Measurements from ENCODE around the gene UBE2E2.

UBE2E2 gene

GRCh38 chr3:23202921-23203707 is at the start of gene UBE2E2:
Gene UBE2E2 (plus strand): TSS chr3:23203327.
- no peaks in the 10 kb centered on the region for H3K36me3 ChIP-seq (ENCODE audit: insufficient read depth, low read length)
- peak within 1 kb of the TSS; percentile 66 for H3K27ac ChIP-seq (ENCODE audit: low read depth, low read length)
- H3K4me3 ChIP-seq (ENCODE audit: low read depth in 1 of 2, low read length in 2 of 2), result peak within 1 kb of the TSS; percentile 87 to 96
- H3K27me3 ChIP-seq (ENCODE audit: control insufficient read depth in 1 of 2, insufficient read depth in 2 of 2, low read length in 2 of 2), result no peaks in the 10 kb centered on the region
- H3K9ac ChIP-seq (ENCODE audit: low read length), result peak within 1 kb of the TSS; percentile 70
- peaks cover 14% of the 10 kb centered on the region for H3K4me1 ChIP-seq (ENCODE audit: insufficient read depth, low read length)
- H3K9me3 ChIP-seq (ENCODE audit: low read length), result no peaks in the 10 kb centered on the region

- Histone ChIP-seq H3K4me3 (ENCODE audit: low read depth in 1 of 2, low read length in 2 of 2) (no peak overlapping the region), H3K9ac (ENCODE audit: low read length) (no peak overlapping the region), H3K27me3 (ENCODE audit: control insufficient read depth in 1 of 2, insufficient read depth in 2 of 2, low read length in 2 of 2) (no peaks in the 10 kb centered on the region), H3K4me1 (ENCODE audit: insufficient read depth, low read length) (peaks cover 9% of the 10 kb centered on the region), H3K27ac (ENCODE audit: low read depth, low read length) (no peak overlapping the region), H3K36me3 (ENCODE audit: insufficient read depth, low read length) (no peaks in the 10 kb centered on the region), H3K9me3 (ENCODE audit: low read length) (no peaks in the 10 kb centered on the region)
Measured at GRCh38 chr3:23153436-23153835, 49.7 kb upstream of the UBE2E2 start.

DNA sequence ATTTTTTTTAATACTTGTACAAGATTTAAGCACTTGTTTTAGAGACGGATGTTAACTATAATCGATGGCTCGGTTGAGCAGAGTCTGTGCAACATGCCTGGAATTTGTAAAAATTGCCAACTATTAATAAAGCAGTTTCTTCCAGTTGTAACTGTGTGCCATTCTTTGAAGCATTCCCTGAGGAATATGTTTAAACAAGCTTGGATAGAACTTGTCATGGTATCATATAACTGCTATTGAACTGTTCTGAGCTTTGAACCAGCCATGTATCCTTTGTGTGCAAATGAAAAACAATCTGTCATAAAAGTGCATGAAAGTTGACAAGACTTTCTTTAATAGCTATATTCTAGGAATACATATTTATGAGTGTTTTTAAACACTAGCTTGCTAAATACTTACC is 45.8 kb upstream of the UBE2E2 start:
- Histone ChIP-seq H3K36me3 (ENCODE audit: insufficient read depth, low read length) (no peaks in the 10 kb centered on the region), H3K9ac (ENCODE audit: low read length) (no peak overlapping the region), H3K4me3 (ENCODE audit: low read depth in 1 of 2, low read length in 2 of 2) (no peak overlapping the region), H3K27ac (ENCODE audit: low read depth, low read length) (no peak overlapping the region), H3K27me3 (ENCODE audit: control insufficient read depth in 1 of 2, insufficient read depth in 2 of 2, low read length in 2 of 2) (no peaks in the 10 kb centered on the region), H3K9me3 (ENCODE audit: low read length) (no peaks in the 10 kb centered on the region), H3K4me1 (ENCODE audit: insufficient read depth, low read length) (peaks cover 15% of the 10 kb centered on the region)

- no peak overlapping the region for H3K27ac ChIP-seq (ENCODE audit: low read depth, low read length)
Measured at GRCh38 chr3:23159929-23160328, 43.2 kb upstream of the UBE2E2 start.

GRCh38 chr3:23161308-23161707 is 41.8 kb upstream of the UBE2E2 start:
- Histone ChIP-seq H3K9me3 (ENCODE audit: low read length) (no peaks in the 10 kb centered on the region), H3K4me1 (ENCODE audit: insufficient read depth, low read length) (peaks cover 15% of the 10 kb centered on the region), H3K36me3 (ENCODE audit: insufficient read depth, low read length) (no peaks in the 10 kb centered on the region), H3K9ac (ENCODE audit: low read length) (no peak overlapping the region), H3K4me3 (ENCODE audit: low read depth in 1 of 2, low read length in 2 of 2) (no peak overlapping the region), H3K27me3 (ENCODE audit: control insufficient read depth in 1 of 2, insufficient read depth in 2 of 2, low read length in 2 of 2) (no peaks in the 10 kb centered on the region), H3K27ac (ENCODE audit: low read depth, low read length) (no peak overlapping the region)

More at GRCh38 chr3:23159929-23160328, 43.2 kb upstream of the UBE2E2 start:
- Histone ChIP-seq H3K9ac (ENCODE audit: low read length) (no peak overlapping the region), H3K9me3 (ENCODE audit: low read length) (no peaks in the 10 kb centered on the region), H3K27me3 (ENCODE audit: control insufficient read depth in 1 of 2, insufficient read depth in 2 of 2, low read length in 2 of 2) (no peaks in the 10 kb centered on the region), H3K4me1 (ENCODE audit: insufficient read depth, low read length) (peaks cover 15% of the 10 kb centered on the region), H3K36me3 (ENCODE audit: insufficient read depth, low read length) (no peaks in the 10 kb centered on the region), H3K4me3 (ENCODE audit: low read depth in 1 of 2, low read length in 2 of 2) (no peak overlapping the region)

- Histone ChIP-seq H3K36me3 (ENCODE audit: insufficient read depth, low read length) (no peaks in the 10 kb centered on the region), H3K27ac (ENCODE audit: low read depth, low read length) (no peak overlapping the region), H3K9ac (ENCODE audit: low read length) (no peak overlapping the region), H3K9me3 (ENCODE audit: low read length) (no peaks in the 10 kb centered on the region), H3K4me3 (ENCODE audit: low read depth in 1 of 2, low read length in 2 of 2) (no peak overlapping the region), H3K27me3 (ENCODE audit: control insufficient read depth in 1 of 2, insufficient read depth in 2 of 2, low read length in 2 of 2) (no peaks in the 10 kb centered on the region), H3K4me1 (ENCODE audit: insufficient read depth, low read length) (peaks cover 13% of the 10 kb centered on the region)
Measured at GRCh38 chr3:23161896-23162570, 41.1 kb upstream of the UBE2E2 start.

DNA sequence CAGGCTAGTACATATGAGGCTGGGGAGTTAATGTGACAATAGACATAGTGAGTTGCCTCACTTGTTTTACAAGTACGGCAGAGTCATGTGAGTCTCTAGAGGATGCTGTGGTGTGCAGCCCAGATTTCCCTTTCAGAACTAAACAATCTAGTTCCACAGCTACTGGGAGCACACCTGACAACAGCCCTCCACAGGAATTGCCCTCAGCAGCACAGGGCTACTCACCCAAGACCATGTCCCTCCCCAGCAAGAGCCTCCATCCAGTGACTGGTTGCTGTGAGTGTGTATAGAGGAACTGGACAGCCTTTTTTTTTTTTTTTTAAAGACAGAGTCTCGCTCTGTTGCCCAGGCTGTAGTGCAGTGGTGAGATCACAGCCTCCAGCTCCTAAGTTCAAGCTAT is 40.2 kb upstream of the UBE2E2 start:
- Histone ChIP-seq H3K36me3 (ENCODE audit: insufficient read depth, low read length) (no peaks in the 10 kb centered on the region), H3K27ac (ENCODE audit: low read depth, low read length) (no peak overlapping the region), H3K27me3 (ENCODE audit: control insufficient read depth in 1 of 2, insufficient read depth in 2 of 2, low read length in 2 of 2) (no peaks in the 10 kb centered on the region), H3K4me3 (ENCODE audit: low read depth in 1 of 2, low read length in 2 of 2) (no peak overlapping the region), H3K9ac (ENCODE audit: low read length) (no peak overlapping the region), H3K9me3 (ENCODE audit: low read length) (no peaks in the 10 kb centered on the region), H3K4me1 (ENCODE audit: insufficient read depth, low read length) (peaks cover 7% of the 10 kb centered on the region)

DNA sequence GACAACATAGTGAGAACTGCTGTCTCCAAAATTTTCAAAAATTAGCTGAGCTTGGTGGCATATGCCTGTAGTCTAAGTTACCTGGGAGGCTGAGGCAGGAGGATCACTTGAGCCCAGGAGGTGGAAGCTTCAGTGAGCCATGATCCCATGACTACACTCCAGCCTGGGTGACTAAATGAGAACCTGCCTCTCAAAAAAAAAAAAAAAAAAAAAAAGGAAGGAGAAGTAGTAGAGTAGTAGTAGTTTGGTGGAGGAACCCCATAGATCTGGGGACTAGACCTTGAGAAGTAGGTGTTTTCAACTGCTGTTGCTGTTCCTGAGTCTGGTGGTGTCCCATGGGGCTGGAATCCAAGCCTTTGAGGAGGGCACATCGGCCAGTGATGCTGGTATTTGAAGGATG is 38.4 kb upstream of the UBE2E2 start:
- no peaks in the 10 kb centered on the region for H3K9me3 ChIP-seq (ENCODE audit: low read length)
- no peaks in the 10 kb centered on the region for H3K36me3 ChIP-seq (ENCODE audit: insufficient read depth, low read length)
- H3K27me3 ChIP-seq (ENCODE audit: control insufficient read depth in 1 of 2, insufficient read depth in 2 of 2, low read length in 2 of 2), result no peaks in the 10 kb centered on the region
- no peak overlapping the region for H3K27ac ChIP-seq (ENCODE audit: low read depth, low read length)
- H3K9ac ChIP-seq (ENCODE audit: low read length), result no peak overlapping the region
- peaks cover 5% of the 10 kb centered on the region for H3K4me1 ChIP-seq (ENCODE audit: insufficient read depth, low read length)
- H3K4me3 ChIP-seq (ENCODE audit: low read depth in 1 of 2, low read length in 2 of 2), result no peak overlapping the region

GRCh38 chr3:23165571-23165970 is 37.6 kb upstream of the UBE2E2 start:
- H3K36me3 ChIP-seq (ENCODE audit: insufficient read depth, low read length), result no peaks in the 10 kb centered on the region
- no peaks in the 10 kb centered on the region for H3K4me1 ChIP-seq (ENCODE audit: insufficient read depth, low read length)
- H3K9ac ChIP-seq (ENCODE audit: low read length), result no peak overlapping the region
- no peaks in the 10 kb centered on the region for H3K27me3 ChIP-seq (ENCODE audit: control insufficient read depth in 1 of 2, insufficient read depth in 2 of 2, low read length in 2 of 2)
- no peak overlapping the region for H3K4me3 ChIP-seq (ENCODE audit: low read depth in 1 of 2, low read length in 2 of 2)
- H3K9me3 ChIP-seq (ENCODE audit: low read length), result no peaks in the 10 kb centered on the region
- no peak overlapping the region for H3K27ac ChIP-seq (ENCODE audit: low read depth, low read length)

- no peak overlapping the region for H3K27ac ChIP-seq (ENCODE audit: low read depth, low read length)
- H3K4me3 ChIP-seq (ENCODE audit: low read depth in 1 of 2, low read length in 2 of 2), result no peak overlapping the region
- no peaks in the 10 kb centered on the region for H3K36me3 ChIP-seq (ENCODE audit: insufficient read depth, low read length)
- no peaks in the 10 kb centered on the region for H3K9me3 ChIP-seq (ENCODE audit: low read length)
- H3K4me1 ChIP-seq (ENCODE audit: insufficient read depth, low read length), result no peaks in the 10 kb centered on the region
- no peak overlapping the region for H3K9ac ChIP-seq (ENCODE audit: low read length)
- H3K27me3 ChIP-seq (ENCODE audit: control insufficient read depth in 1 of 2, insufficient read depth in 2 of 2, low read length in 2 of 2), result no peaks in the 10 kb centered on the region
Measured at GRCh38 chr3:23166276-23166675, 36.9 kb upstream of the UBE2E2 start.

DNA sequence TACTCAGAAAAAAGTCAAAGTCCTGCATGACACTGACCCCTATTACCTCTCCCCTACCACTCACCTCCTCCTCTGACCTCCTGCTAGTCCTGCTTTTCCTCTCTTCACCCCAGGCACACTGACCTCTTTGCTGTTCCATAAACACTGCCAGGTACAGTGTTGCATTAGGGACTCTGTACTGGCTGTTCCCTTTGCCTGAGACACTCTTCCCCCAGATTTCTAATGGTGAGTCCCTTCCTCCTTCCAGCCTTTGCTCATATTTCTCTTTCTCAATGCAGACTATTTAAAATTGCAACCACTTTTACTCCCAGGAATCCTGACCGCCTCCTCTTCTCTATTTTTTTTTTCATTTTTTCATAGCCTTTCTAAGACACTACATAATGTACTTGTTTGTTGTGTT is 36.3 kb upstream of the UBE2E2 start:
- no peaks in the 10 kb centered on the region for H3K36me3 ChIP-seq (ENCODE audit: insufficient read depth, low read length)
- H3K9me3 ChIP-seq (ENCODE audit: low read length), result no peaks in the 10 kb centered on the region

DNA sequence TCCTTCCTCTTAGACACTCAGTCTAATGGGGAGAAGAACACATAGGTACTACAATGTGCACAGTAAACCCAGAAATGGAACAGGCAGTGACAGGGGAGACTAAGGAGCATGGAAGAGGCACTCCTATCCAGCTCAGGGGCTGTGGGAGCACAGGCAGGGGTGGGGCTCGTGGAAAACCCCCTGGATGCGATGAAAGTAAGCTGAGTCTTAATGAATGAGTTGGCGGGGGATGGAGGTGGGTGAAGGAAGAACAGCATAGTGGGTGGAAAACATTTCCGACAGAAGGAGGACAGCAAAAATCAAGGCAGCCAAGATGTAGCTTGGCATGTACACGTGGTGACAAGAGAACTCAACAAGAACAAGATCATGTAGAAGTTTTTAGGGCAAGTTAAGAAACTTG is 33.6 kb upstream of the UBE2E2 start:
- no peak overlapping the region for H3K4me3 ChIP-seq (ENCODE audit: low read depth in 1 of 2, low read length in 2 of 2)
- H3K36me3 ChIP-seq (ENCODE audit: insufficient read depth, low read length), result no peaks in the 10 kb centered on the region
- H3K27ac ChIP-seq (ENCODE audit: low read depth, low read length), result no peak overlapping the region
- no peak overlapping the region for H3K9ac ChIP-seq (ENCODE audit: low read length)
- no peaks in the 10 kb centered on the region for H3K9me3 ChIP-seq (ENCODE audit: low read length)
- H3K4me1 ChIP-seq (ENCODE audit: insufficient read depth, low read length), result no peaks in the 10 kb centered on the region
- H3K27me3 ChIP-seq (ENCODE audit: control insufficient read depth in 1 of 2, insufficient read depth in 2 of 2, low read length in 2 of 2), result no peaks in the 10 kb centered on the region

More for the DNA sequence above, 36.3 kb upstream of the UBE2E2 start:
- Histone ChIP-seq H3K9ac (ENCODE audit: low read length) (no peak overlapping the region), H3K4me1 (ENCODE audit: insufficient read depth, low read length) (no peaks in the 10 kb centered on the region), H3K4me3 (ENCODE audit: low read depth in 1 of 2, low read length in 2 of 2) (no peak overlapping the region), H3K27me3 (ENCODE audit: control insufficient read depth in 1 of 2, insufficient read depth in 2 of 2, low read length in 2 of 2) (no peaks in the 10 kb centered on the region), H3K27ac (ENCODE audit: low read depth, low read length) (no peak overlapping the region)

All from muscle layer of colon (tissue), 2 donors.